RCC 7860 (cell line): Measurements from ENCODE around the gene SLC2A5.

ENCODE experiments used
- DNase-seq: peaks from one replicate; pipeline ENCODE4 v3.0.0-alpha.2; 2015; ENCODE audit warnings: low spot score
- FAIRE-seq: peaks from 2 replicates; lab custom pipeline; 2012; peaks lifted over from hg19 to GRCh38; lab: Jason Lieb, UNC

SLC2A5 gene

DNA sequence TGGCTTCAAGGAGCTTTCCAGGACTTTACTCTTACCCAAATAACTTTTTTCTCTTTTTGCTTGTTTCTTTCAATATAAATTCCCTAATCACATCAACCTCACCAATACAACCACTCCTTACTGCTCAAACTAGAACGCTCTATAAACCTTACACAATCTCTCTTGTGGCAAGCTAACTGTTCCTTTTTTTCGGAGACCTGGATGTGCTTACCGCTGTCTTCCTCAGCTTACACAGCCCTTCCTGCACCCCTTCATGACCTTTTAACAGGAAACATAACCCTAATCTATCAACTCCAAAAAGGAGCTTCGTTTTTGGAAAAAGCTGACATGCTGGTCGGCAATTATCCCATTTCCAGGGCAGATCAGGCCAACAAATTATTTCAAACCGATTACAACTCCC is 24.1 kb upstream of the SLC2A5 start:
- FAIRE-seq = no peak
- DNase-seq = no peak

DNA sequence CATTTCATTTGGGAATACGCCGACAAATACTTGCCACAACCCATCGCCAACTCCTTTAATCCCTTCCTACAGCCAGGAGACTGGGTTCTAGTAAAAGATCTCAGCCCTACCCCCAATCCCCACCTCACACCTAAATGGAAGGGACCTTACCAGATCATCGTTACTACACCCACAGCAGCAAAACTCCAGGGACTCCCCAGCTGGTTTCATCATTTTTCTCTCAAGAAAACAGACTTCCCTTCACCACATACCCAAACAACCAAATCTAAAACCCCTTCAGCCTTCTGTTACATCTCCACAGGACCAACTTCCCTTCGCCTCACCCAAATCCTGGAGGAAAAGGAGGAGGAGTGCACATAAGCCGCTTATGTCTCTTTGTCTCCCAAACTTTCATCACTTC is 23.7 kb upstream of the SLC2A5 start:
- FAIRE-seq (no peak), DNase-seq (no peak)

DNA sequence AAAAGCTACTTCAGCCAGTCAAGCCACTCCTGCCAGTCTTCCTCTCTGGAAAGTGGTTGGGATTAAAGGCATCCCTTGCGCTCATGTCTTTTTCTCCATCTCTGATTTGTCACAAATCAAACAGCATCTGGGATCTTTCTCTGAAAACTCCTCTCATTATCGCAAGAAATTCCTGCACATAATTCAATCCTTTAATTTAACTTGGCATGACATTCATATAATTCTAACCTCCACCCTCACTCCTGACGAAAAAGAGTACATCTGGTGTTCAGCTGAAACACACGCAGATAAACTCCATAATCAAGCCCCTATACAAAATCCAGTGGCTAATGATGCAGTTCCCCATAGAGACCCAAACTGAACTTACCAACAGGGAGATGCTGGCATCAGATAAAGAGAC is 19.4 kb upstream of the SLC2A5 start:
- no peak for FAIRE-seq

DNA sequence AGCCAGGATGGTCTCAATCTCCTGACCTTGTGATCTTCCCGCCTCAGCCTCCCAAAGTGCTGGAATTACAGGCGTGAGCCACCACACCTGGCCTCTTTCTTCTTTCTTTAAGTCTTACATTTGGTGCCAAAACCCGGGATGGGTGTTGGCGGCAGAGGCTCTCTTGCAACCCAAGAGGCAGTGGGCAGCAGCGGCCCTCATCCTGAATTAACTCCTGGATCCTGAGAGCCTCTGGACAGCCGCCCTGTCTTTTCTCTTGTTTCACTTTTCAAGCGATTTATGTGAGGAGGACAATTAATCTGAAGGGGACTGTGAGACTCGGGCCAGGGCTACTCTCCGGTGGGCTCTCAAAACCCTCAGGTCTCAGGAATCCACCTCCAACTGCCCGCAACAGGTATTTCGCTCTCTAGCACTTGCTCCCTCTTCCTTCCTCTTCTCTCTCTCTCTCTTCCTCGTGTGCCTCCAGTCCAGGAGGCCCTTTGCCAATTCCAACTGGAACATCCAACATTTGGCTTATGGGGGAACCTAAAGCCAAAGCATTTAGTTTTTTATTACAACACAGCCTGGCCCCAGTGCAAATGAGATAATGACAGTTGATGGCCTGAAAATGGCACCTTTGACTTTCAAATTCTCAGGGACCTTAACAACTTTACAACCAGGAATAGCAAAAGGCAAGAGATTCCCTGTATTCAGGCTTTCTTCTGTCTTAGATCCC is 18.1 kb upstream of the SLC2A5 start:
- DNase-seq (no peak), FAIRE-seq (no peak)

More for the DNA sequence above, 19.4 kb upstream of the SLC2A5 start:
- DNase-seq = no peak

DNA sequence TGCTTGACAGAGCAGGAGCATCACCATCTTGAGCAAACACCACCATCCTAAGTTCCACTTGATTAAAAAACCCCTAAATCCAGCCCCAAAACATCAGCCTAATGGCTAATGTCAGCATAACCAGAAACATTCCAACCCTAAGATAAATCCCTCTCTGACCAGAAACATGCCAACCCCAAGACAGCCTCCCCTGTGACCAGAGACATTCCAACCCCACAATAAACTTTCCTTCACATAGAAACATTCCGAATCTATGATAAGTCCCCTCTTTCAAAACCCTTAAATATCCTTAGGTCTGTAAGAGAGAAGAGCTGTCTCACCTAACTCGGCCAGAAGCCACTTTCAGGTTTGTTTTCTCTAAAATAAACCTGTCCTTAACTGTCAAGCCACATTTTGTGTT is 17.4 kb upstream of the SLC2A5 start:
- FAIRE-seq = no peak
- DNase-seq = no peak

DNA sequence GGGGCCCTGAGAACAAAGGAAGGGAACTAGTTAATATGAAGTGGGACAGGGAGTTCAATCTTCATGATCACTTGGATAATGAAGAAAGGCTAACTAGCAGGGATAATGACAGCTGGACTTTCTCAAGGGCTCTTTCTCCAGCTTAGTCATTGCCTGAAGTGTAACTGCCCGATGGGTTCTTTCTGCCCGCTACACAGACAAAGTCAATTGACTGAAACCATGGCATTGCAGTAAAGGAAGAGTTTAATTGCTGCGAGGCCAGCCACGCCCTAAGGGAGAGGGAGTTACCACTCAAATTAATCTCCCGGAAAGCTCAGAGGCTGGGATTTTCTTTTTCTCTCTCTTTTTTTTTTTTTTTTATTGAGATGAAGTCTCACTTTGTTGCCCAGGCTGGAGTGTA is 16.6 kb upstream of the SLC2A5 start:
- DNase-seq (no peak), FAIRE-seq (peak; percentile 68)

DNA sequence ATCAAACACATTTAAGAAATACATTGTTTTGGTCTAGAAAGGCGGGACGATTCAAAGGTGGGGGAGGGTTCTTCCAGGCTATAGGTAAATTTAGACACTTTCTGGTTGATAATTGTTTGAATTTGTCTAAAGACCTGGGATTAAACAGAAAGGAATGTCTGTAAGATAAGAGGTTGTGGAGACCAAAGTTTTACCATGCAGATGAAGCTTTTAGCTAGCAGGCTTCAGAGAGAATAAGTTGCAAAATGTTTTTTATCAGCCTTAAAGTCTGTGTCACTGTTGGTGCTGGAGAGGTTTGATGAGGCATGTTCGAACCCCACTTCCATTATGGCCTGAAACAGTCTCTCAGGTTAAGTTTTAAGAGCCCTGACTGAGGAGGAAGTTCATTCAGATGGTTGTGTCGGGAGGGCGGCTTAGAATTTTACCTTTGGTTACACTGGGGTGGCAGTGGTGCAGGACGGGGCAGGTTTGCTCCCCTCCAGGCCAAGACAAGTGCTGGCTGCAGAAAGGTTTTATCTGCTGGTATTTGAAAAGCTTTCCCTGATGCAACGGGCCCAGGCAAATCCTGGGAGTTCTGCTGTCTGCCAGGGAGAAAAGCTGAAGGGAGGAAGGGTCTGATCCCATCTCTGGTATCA is 16.0 kb upstream of the SLC2A5 start:
- FAIRE-seq (no peak), DNase-seq (peak; percentile 20)

DNA sequence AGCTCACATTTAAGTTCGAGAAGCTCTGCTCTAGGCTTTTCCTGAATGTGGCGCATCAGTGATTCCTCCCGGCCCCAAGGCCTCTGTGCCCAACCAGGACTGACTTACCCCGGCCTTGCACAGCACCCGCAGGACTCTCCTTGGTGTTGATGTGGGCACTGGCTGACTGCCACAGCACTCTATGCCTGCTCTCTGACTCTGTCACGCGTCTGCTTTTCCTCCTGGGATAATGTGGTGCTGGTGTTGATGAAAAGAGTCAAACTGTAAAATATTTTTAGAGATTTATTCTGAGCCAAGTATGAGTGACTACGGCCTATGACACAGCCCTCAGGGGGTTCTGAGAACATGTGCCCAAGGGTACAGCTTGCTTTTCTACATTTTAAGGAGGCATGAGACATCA is 15.5 kb upstream of the SLC2A5 start:
- FAIRE-seq (peak; percentile 92), DNase-seq (peak; percentile 74)

DNA sequence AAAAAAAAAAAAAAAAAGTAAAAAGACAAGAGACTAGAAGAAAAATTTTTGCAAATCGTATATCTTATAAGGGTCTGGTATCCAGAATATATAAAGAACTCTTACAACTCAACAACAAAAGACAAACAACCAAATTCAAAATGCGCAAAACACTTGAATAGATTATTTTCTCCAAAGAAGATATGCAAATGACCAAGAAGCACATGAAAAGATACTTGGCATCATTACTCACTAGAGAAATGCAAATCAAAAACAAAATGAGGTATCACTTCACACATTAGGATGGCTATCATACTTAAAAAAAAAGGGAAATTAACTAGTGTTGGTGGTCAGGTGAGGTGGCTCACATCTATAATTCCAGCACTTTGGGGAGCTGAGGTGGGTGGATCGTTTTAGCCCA is 12.0 kb upstream of the SLC2A5 start:
- FAIRE-seq (no peak), DNase-seq (no peak)

DNA sequence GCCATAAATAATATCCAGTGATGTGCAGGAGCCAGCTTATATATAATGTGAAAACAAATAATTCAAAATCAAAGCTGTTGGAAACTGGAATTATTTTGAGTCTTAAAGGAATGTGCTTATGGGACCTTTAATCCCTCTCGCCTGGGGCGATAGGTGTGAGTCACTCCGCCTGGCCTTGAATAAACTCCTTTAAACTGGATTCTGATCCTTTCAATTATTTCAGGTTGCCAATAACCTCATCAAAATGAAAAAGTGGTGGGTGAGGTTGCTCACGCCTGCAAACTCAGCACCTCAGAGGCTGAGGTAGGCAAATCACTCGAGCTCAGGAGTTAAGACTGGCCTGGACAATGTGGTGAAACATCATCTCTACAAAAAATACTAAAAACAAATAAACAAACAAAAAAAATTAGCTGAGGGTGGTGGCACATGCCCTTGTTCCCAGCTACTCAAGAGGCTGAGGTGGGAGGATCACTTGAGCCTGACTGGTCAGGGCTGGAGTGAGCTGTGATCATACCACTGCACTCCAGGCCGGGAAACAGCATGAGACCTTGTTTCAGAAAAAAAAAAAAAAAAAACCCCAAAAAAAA is 11.4 kb upstream of the SLC2A5 start:
- FAIRE-seq = no peak

DNA sequence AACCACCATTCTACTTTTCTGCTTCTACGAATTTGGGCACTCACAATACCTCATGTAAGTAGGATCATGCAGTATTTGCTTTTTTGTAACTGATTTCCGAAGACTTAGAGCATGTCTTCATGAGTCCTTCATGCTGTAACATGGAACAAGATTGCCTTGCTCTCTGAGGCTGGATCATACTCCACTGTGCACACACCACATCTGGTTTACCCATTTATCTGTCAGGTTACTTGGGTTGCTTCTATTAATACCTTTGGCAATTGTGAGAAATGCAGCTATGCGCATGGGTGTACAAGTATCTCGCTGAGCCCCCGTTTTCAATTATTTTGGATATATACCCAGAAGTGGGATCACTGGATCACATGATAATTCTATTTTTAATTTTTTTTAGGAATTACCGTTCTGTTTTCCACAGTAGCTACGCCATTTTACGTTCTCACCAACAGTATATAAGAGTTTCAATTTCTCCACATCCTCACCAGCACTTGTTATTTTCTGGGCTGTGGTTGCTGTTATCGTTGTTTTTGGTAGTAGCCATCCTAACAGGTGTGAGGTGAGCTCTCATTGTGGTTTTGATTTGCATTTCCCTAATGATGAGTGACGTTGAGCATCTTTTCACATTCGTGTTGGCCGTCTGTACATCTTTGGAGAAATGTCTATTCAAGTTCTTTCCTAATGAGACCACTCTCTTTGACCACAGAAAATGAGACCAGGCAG is 10.7 kb upstream of the SLC2A5 start:
- no peak for DNase-seq
- no peak for FAIRE-seq

More for the DNA sequence above, 11.4 kb upstream of the SLC2A5 start:
- DNase-seq = no peak

DNA sequence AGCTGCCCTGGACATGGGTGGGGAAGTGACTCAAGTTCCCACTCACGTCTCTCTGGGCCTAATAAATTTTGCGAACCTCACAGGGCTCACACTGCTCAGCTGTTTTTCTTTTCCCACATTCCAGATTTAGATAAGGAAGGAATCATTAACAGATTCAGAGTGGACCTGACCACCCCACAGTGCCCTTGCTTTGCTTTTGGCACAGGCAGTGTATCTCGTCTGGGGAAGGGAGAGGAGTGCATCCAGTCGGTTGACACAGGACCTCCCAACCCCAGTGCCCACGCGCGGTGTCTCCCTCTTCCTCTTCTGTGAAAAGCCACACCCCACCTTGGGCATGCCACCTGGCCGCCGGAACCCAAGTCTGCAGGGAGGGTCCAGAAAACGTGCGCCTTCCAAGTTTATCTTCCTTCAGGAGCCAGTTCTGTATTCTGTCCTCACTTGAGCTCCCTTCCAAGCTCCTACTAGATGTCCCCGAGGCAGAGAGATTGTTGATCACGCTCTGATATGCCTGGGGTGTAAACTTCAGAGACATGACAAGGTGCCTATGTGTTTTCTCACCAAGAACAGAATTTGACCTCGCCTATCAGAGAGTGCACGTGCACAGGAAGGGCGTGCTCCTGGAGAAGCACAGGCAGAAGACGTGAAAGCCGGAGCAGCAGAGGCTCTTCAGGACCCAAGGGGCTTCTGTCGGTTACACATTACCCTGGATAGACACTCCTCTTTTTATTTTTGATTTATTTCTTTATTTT is 9.5 kb upstream of the SLC2A5 start:
- peak; percentile 53 for DNase-seq
- FAIRE-seq = no peak

DNA sequence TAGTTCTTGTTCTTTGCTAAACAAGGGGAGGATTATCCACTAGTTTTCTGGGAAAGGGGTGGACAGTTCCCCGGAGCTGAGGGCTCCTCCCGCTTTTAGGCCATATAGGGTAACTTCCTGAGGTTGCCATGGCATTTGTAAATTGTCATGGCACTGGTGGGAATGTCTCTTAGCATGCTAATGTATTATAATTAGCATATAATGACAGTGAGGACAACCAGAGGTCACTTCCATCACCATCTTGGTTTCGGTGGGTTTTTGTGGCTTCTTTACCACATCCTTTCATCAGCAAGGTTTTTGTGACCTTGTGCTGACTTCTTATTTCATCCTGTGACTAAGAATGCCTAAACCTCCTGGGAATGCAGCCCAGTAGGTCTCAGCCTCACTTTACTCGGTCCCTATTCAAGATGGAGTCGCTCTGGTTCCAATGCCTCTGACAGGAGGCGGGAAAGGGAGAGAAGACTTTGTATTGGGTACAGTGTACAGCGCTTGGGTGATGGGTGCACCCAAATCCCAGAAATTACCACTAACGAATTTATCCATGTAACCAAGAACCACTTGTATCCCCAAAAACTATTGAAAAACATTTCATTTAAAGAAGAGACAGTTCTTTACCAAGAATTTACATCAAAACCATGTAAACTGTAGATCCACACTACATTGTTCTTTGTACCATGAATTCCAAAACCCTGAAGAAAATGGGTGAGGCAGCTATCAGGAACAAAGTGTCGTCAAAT is 8.7 kb upstream of the SLC2A5 start:
- DNase-seq (peak; percentile 84), FAIRE-seq (peak; percentile 89)

DNA sequence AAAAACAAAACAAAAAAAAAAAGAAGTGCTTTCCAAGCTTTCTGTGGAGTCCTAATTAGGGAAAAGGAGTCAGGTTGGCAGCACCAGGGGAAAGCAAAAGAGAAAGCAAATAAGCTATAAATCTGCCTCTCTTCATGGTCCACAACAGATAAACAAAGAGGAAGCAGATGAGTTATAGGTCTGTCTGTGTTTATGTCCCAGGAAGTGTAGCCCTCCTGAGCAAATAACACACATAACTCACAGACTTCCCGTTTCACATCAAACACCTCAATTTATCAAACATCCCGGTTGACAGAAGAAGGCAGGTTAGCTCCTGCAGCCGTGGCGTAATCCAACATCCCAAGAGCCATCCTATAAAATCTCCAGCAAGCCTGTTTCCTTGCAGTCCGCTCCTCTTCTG is 5.6 kb upstream of the SLC2A5 start:
- FAIRE-seq (no peak), DNase-seq (no peak)

DNA sequence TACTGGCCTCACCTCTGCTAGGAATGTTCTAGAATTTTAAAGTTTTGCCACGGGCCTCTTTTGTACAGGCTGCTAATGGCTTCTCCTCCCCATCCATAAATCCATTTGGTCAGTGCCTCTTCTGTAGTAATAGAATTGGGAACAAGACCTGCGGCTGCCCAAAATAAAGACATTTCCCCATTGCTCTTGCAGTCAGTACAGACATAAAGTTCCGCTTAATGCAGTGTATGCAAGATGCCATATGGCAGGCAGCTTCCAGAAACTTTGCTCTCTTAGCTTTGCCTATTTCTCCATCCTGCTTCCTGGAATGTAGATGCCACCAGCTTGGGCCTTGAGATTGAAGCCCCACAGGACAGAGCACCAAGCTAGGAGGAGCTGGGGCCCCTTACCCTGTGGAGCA is 3.7 kb upstream of the SLC2A5 start:
- DNase-seq (no peak), FAIRE-seq (no peak)

DNA sequence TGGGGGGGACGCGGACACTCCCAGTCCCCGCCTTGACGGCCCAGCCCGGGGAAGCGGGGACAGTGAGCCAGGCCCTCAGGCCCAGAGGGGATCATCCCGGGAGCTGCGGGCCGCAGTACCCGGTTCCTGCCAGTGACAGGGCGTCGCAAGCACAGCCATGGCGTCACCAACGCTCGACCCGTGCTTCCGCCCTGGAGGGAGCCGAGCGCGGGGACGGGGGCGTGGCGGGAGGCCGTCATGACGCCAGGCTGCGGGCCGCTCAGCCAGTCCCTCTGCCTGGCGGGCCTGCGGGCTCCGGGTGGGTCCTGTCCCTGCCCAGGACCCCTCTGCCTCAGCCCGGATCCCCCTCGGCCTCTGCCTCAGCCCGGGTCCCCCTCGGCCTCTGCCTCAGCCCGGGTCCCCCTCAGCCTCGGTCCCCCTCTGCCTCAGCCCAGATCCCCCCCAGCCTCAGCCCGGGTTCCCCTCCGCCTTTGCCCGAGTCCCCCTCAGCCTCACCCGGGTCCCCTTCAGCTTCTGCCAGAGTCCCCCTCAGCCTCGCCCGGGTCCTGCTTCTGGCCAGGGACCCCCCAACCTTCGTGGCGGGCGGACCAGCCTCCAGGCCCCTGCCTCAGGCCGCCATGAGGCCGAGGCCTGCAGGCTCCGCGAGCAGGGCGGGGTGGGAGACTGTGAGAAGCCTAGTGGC is 2.3 kb upstream of the SLC2A5 start:
- FAIRE-seq (no peak), DNase-seq (no peak)

DNA sequence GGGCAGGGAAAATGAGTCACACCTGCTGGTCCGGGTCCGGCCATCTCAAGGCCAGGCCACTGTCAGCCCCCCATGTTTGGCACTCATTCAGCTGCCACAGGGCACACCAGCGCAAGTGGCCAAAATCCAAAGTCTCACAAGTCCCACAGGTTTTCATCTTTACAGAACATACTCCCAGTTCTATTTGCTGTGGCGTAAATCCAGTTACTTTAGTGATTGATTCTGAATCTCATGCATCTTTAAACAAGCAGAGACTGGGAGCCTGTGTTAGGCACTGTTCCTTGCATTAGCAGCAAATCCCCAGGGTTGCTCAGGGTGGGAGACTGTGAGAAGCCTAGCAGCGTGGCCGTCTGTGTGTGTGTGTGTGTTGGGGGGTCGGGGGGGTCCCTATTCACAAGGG is 1.1 kb upstream of the SLC2A5 start:
- FAIRE-seq = no peak
- no peak for DNase-seq

DNA sequence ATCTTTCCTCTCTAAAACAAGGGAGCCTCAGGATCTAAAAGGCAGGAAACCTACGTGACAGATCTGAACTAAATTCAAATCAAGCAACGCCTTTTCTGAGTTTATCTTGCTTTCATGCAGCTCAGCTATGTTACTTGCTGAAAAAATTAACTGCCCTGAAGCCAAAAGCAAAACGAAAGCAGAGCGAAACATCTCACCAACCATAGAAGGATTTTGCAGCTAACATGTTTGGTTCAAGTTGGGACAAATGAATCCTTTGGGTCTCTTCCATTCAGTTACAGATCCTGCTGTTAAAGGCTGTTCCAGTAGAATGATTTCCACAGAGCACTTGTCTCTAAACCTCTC is 482 bp downstream of the SLC2A5 start:
- no peak for DNase-seq

DNA sequence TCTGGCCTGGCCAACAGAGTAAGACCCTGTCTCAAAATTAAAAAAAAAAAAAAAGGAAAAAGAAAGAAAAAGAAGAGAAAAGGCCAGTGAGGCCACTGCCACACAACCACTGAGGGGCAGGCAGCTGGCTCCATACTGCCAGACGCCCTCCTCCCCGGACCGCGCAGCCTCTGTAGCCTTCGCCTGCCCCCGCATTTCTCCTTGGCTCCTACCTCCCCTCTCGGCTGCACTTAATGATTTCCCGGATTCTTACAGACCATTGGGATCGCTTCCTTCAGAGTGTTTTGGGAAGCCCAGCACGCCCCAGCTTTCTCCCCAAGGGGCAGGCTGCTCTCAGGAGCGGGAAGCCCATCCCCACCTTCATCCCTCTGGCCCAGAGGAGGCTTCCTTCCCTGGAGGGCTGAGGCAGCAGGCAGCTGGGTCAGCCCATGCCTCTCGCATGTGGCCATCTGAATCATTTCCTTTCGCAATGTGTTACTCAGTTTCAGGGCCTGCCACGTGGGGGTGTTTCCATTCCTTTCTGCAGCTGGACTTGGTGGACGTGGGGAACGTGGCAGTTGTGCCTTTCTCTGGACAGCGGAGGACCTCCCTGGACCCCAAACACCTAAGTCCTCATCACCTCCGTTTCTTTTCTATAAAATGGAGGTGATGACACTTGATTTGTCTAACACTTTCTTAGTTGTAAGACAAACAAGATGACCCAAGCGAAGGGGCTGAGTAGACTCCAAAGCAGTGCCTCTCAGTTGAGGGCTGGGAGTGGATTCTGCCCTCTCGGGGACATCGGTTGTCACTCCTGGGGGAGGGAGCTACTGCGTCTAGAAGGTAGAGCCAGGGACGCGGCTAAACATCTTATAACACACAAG is 2.3 kb downstream of the SLC2A5 start:
- DNase-seq (no peak), FAIRE-seq (no peak)

More for the DNA sequence above, 482 bp downstream of the SLC2A5 start:
- no peak for FAIRE-seq
